Measurements from ENCODE around the gene PER1. TPM values are rescaled to one million over a fixed set of nuclear protein-coding genes. Genes with fewer than 3 reads are reported as not detected.

PER1 gene
- total and polyA plus RNA-seq, 2 experiments from 2014 or later, result 5.1 to 5.9 TPM

- TF ChIP-seq EZH2 (IDR thresholded peaks at IDR 0.05; ENCODE audit: insufficient read depth, poor library complexity, severe bottlenecking) (no peak), EZH2phosphoT487 (IDR thresholded peaks at IDR 0.05; ENCODE audit: insufficient read depth, low read depth) (no peak)
- Histone ChIP-seq H4K20me1 (ENCODE audit: insufficient read depth) (no peaks in the 10 kb centered on the region), H3K4me3 (no peak overlapping the region), H3K79me2 (ENCODE audit: insufficient read depth) (peaks cover under 1% of the 10 kb centered on the region), H3K9me3 (ENCODE audit: low read depth) (no peaks in the 10 kb centered on the region), H3K9ac (no peak overlapping the region), H3K4me2 (ENCODE audit: unreplicated experiment) (no peak overlapping the region), H3K4me1 (ENCODE audit: insufficient read depth) (peaks cover 25% of the 10 kb centered on the region), H3K36me3 (ENCODE audit: low read depth) (no peaks in the 10 kb centered on the region), H3F3A (ENCODE audit: insufficient read depth) (peaks cover 30% of the 10 kb centered on the region), H3K27me3 (replicated peaks; ENCODE audit: insufficient read depth) (no peaks in the 10 kb centered on the region), H3K27ac (no peak overlapping the region), H3K9me2 (ENCODE audit: insufficient read depth) (no peaks in the 10 kb centered on the region), H2AFZ (no peak overlapping the region)
- in situ Hi-C loops (cut with MboI), result no loop called here
- DNase-seq, result no peak
- WGBS, 2 experiments (ENCODE audit: low coverage in 1 of 2, low lambda C conversion rate in 2 of 2, missing lambda C conversion rate in 2 of 2), result 57 to 75% methylated on average over 3 of the region's 3 CpGs
Observed at GRCh38 chr17:8167526-8167925, 15.3 kb upstream of the PER1 start.

GRCh38 chr17:8166731-8167130, 14.5 kb upstream of the PER1 start:
- Histone ChIP-seq H3K27ac (peak overlapping the region; percentile 87; the same call in 1 of the 2 replicates), H3K9ac (peak overlapping the region; percentile 68; the same call in 1 of the 2 replicates), H4K20me1 (ENCODE audit: insufficient read depth) (no peaks in the 10 kb centered on the region), H3K9me2 (ENCODE audit: insufficient read depth) (no peaks in the 10 kb centered on the region), H3K4me1 (ENCODE audit: insufficient read depth) (peaks cover 26% of the 10 kb centered on the region), H3K9me3 (ENCODE audit: low read depth) (no peaks in the 10 kb centered on the region), H2AFZ (no peak overlapping the region), H3K4me2 (ENCODE audit: unreplicated experiment) (no peak overlapping the region), H3K27me3 (replicated peaks; ENCODE audit: insufficient read depth) (no peaks in the 10 kb centered on the region), H3K36me3 (ENCODE audit: low read depth) (no peaks in the 10 kb centered on the region), H3K4me3 (no peak overlapping the region), H3F3A (ENCODE audit: insufficient read depth) (peaks cover 26% of the 10 kb centered on the region), H3K79me2 (ENCODE audit: insufficient read depth) (peaks cover 9% of the 10 kb centered on the region)
- TF ChIP-seq EZH2phosphoT487 (IDR thresholded peaks at IDR 0.05; ENCODE audit: insufficient read depth, low read depth) (no peak), EZH2 (IDR thresholded peaks at IDR 0.05; ENCODE audit: insufficient read depth, poor library complexity, severe bottlenecking) (no peak)
- 82 to 85% methylated on average over 6 of the region's 6 CpGs for WGBS, 2 experiments (ENCODE audit: low coverage in 1 of 2, low lambda C conversion rate in 2 of 2, missing lambda C conversion rate in 2 of 2)
- in situ Hi-C loops (cut with MboI), result no loop called here
- no peak for DNase-seq

GRCh38 chr17:8164815-8165131, 12.6 kb upstream of the PER1 start:
- H3K9ac ChIP-seq, result peak overlapping the region; percentile 100
- peak overlapping the region; percentile 76 for H3K4me2 ChIP-seq (ENCODE audit: unreplicated experiment)
- in situ Hi-C loops (cut with MboI), result no loop called here

GRCh38 chr17:8163978-8164814, 12.0 kb upstream of the PER1 start:
- no peaks in the 10 kb centered on the region for H3K9me2 ChIP-seq (ENCODE audit: insufficient read depth)
- H2AFZ ChIP-seq, result peak overlapping the region; percentile 43
- H3K79me2 ChIP-seq (ENCODE audit: insufficient read depth), result peaks cover 21% of the 10 kb centered on the region
- no peaks in the 10 kb centered on the region for H3K36me3 ChIP-seq (ENCODE audit: low read depth)
- peak overlapping the region; percentile 82 for H3K27ac ChIP-seq
- peaks cover 35% of the 10 kb centered on the region for H3F3A ChIP-seq (ENCODE audit: insufficient read depth)
- H3K9me3 ChIP-seq (ENCODE audit: low read depth), result no peaks in the 10 kb centered on the region
- peak; percentile 87 for DNase-seq
- peak overlapping the region; percentile 76 for H3K4me2 ChIP-seq (ENCODE audit: unreplicated experiment)
- peak overlapping the region; percentile 8 for H3K4me3 ChIP-seq
- in situ Hi-C loops (cut with MboI), result no loop called here
- H3K9ac ChIP-seq, result peak overlapping the region; percentile 100
- no peaks in the 10 kb centered on the region for H3K27me3 ChIP-seq (replicated peaks; ENCODE audit: insufficient read depth)
- peaks cover 35% of the 10 kb centered on the region for H3K4me1 ChIP-seq (ENCODE audit: insufficient read depth)
- TF ChIP-seq EZH2phosphoT487 (IDR thresholded peaks at IDR 0.05; ENCODE audit: insufficient read depth, low read depth), result no peak
- no peak for TF ChIP-seq EZH2 (IDR thresholded peaks at IDR 0.05; ENCODE audit: insufficient read depth, poor library complexity, severe bottlenecking)
- 17 to 21% methylated on average over 12 to 13 of the region's 13 CpGs for whole genome bisulfite sequencing, 2 experiments (ENCODE audit: low coverage in 1 of 2, low lambda C conversion rate in 2 of 2, missing lambda C conversion rate in 2 of 2)
- H4K20me1 ChIP-seq (ENCODE audit: insufficient read depth), result no peaks in the 10 kb centered on the region

More at GRCh38 chr17:8164815-8165131, 12.6 kb upstream of the PER1 start:
- no peaks in the 10 kb centered on the region for H3K9me2 ChIP-seq (ENCODE audit: insufficient read depth)
- 55 to 63% methylated on average over 6 of the region's 6 CpGs for WGBS, 2 experiments (ENCODE audit: low coverage in 1 of 2, low lambda C conversion rate in 2 of 2, missing lambda C conversion rate in 2 of 2)
- no peaks in the 10 kb centered on the region for H3K9me3 ChIP-seq (ENCODE audit: low read depth)
- DNase-seq, result no peak
- peaks cover 35% of the 10 kb centered on the region for H3K4me1 ChIP-seq (ENCODE audit: insufficient read depth)
- H4K20me1 ChIP-seq (ENCODE audit: insufficient read depth), result no peaks in the 10 kb centered on the region
- H3K4me3 ChIP-seq, result peak overlapping the region; percentile 8; the same call in 1 of the 2 replicates
- peak overlapping the region; percentile 82 for H3K27ac ChIP-seq
- H3K27me3 ChIP-seq (replicated peaks; ENCODE audit: insufficient read depth), result no peaks in the 10 kb centered on the region
- H2AFZ ChIP-seq, result peak overlapping the region; percentile 43
- H3F3A ChIP-seq (ENCODE audit: insufficient read depth), result peaks cover 35% of the 10 kb centered on the region
- no peaks in the 10 kb centered on the region for H3K36me3 ChIP-seq (ENCODE audit: low read depth)
- peaks cover 21% of the 10 kb centered on the region for H3K79me2 ChIP-seq (ENCODE audit: insufficient read depth)
- TF ChIP-seq EZH2phosphoT487 (IDR thresholded peaks at IDR 0.05; ENCODE audit: insufficient read depth, low read depth), result no peak
- TF ChIP-seq EZH2 (IDR thresholded peaks at IDR 0.05; ENCODE audit: insufficient read depth, poor library complexity, severe bottlenecking), result no peak
